IMR-90 (cell line): Measurements from ENCODE around the gene ARHGAP24. TPM values are rescaled to one million over a fixed set of nuclear protein-coding genes. Genes with fewer than 3 reads are reported as not detected.

ENCODE experiments used
- ATAC-seq: fragments of 200-7000 bp; cut with Tn5 transposase; 2 replicates; pipeline ENCODE4 v1.9.1; 2020; ENCODE audit warnings: low read depth, mild to moderate bottlenecking, moderate library complexity
- BruUV-seq: library from RNA; stranded (reverse); fragments of 400-500 nt; replicated peaks from 2 replicates; lab custom pipeline; 2021; lab: Mats Ljungman, UMichigan
- CTCF ChIA-PET: fragments of 300-600 bp; formaldehyde crosslinking; extraction: SDS; loops from one replicate; lab custom pipeline; 2021; ENCODE audit warnings: antibody characterized with exemption; lab: Yijun Ruan, JAX
- POLR2A ChIA-PET: fragments of 300-600 bp; sonication (Branson Sonifier 250); formaldehyde crosslinking; loops from one replicate; lab custom pipeline; 2022; ENCODE audit warnings: antibody characterized with exemption; ENCODE audit not compliant: unreplicated experiment; lab: Charles Lee
- DNase-seq: peaks from one replicate; pipeline ENCODE4 v3.0.0; 2013
- H2AFZ ChIP-seq: replicated peaks from 2 replicates; pipeline ENCODE3; 2013; ENCODE audit warnings: low read length, mild to moderate bottlenecking; ENCODE audit not compliant: poor library complexity
- H2AK5ac ChIP-seq: 2 replicates; pipeline ENCODE4 v1.6.1; 2013; ENCODE audit warnings: low read depth, low read length, inconsistent platforms
- H2AK9ac ChIP-seq: replicated peaks from 2 replicates; pipeline ENCODE3; 2013; ENCODE audit warnings: mild to moderate bottlenecking, low read depth, low read length, moderate library complexity; ENCODE audit not compliant: poor library complexity
- H2BK120ac ChIP-seq: 2 replicates; pipeline ENCODE4 v1.6.1; 2013; ENCODE audit warnings: low read depth, low read length, inconsistent platforms
- H2BK15ac ChIP-seq: 3 replicates; pipeline ENCODE4 v1.6.1; 2013; ENCODE audit warnings: low read depth, low read length, inconsistent platforms
- H2BK20ac ChIP-seq: 2 replicates; pipeline ENCODE4 v1.6.1; 2013; ENCODE audit warnings: low read depth, mild to moderate bottlenecking, inconsistent platforms, low read length, moderate library complexity
- H2BK5ac ChIP-seq: 2 replicates; pipeline ENCODE4 v1.6.1; 2013; ENCODE audit warnings: mild to moderate bottlenecking, low read depth, low read length, inconsistent platforms; ENCODE audit not compliant: poor library complexity, severe bottlenecking
- H3K14ac ChIP-seq: replicated peaks from 2 replicates; pipeline ENCODE4 v1.6.1; 2013; ENCODE audit warnings: low read depth, low read length, inconsistent platforms
- H3K18ac ChIP-seq: 2 replicates; pipeline ENCODE4 v1.6.1; 2013; ENCODE audit warnings: low read depth, low read length, control low read depth
- H3K23ac ChIP-seq: 2 replicates; pipeline ENCODE4 v1.6.1; 2013; ENCODE audit warnings: low read depth, low read length, inconsistent platforms
- H3K27ac ChIP-seq: 2 replicates; pipeline ENCODE4 v1.5.1; 2013; ENCODE audit warnings: mild to moderate bottlenecking, control low read depth, low read length; ENCODE audit not compliant: insufficient read depth
- H3K27me3 ChIP-seq: 2 replicates; pipeline ENCODE4 v1.6.1; 2013; ENCODE audit warnings: low read length; ENCODE audit not compliant: control insufficient read depth, insufficient read depth
- H3K36me3 ChIP-seq: 2 replicates; pipeline ENCODE4 v1.6.1; 2013; ENCODE audit warnings: low read length, mixed read lengths; ENCODE audit not compliant: control insufficient read depth, insufficient read depth
- H3K4ac ChIP-seq: 2 replicates; pipeline ENCODE4 v1.6.1; 2013; ENCODE audit warnings: low read depth, low read length, inconsistent platforms
- H3K4me1 ChIP-seq: 2 replicates; pipeline ENCODE4 v1.6.1; 2013; ENCODE audit warnings: low read length, mixed read lengths; ENCODE audit not compliant: control insufficient read depth, insufficient read depth
- H3K4me2 ChIP-seq: 2 replicates; pipeline ENCODE4 v1.6.1; 2013; ENCODE audit warnings: low read depth, mild to moderate bottlenecking, control low read depth, low read length, moderate library complexity
- H3K4me3 ChIP-seq: 2 replicates; pipeline ENCODE4 v1.5.1; 2013; ENCODE audit warnings: low read depth, mild to moderate bottlenecking, control low read depth, low read length, moderate library complexity; ENCODE audit not compliant: insufficient read depth
- H3K56ac ChIP-seq: 2 replicates; pipeline ENCODE4 v1.6.1; 2013; ENCODE audit warnings: low read length, inconsistent platforms; ENCODE audit not compliant: insufficient read depth; ENCODE audit errors: extremely low read depth
- H3K79me1 ChIP-seq, 2 experiments: 2 replicates each; pipeline ENCODE4 v1.6.1; 2013; ENCODE audit warnings: low read length in 2 of 2, inconsistent platforms in 1 of 2, low read depth in 1 of 2
- H3K9ac ChIP-seq: 2 replicates; pipeline ENCODE4 v1.6.1; 2013; ENCODE audit warnings: low read depth, low read length, control low read depth
- H3K9me1 ChIP-seq: 2 replicates; pipeline ENCODE4 v1.6.1; 2013; ENCODE audit warnings: low read length, inconsistent platforms; ENCODE audit not compliant: insufficient read depth
- H3K9me3 ChIP-seq: 2 replicates; pipeline ENCODE4 v1.6.1; 2013; ENCODE audit warnings: low read length; ENCODE audit not compliant: control insufficient read depth, insufficient read depth
- H4K20me1 ChIP-seq: 2 replicates; pipeline ENCODE4 v1.6.1; 2013; ENCODE audit warnings: low read length, inconsistent platforms; ENCODE audit not compliant: insufficient read depth
- H4K5ac ChIP-seq: 2 replicates; pipeline ENCODE4 v1.6.1; 2013; ENCODE audit warnings: mild to moderate bottlenecking, low read depth, low read length, control low read depth
- H4K8ac ChIP-seq, 2 experiments: 2 replicates each; pipeline ENCODE4 v1.6.1; 2013; ENCODE audit warnings: low read depth in 2 of 2, low read length in 2 of 2, control low read depth in 1 of 2, inconsistent platforms in 1 of 2
- H4K91ac ChIP-seq: 2 replicates; pipeline ENCODE4 v1.6.1; 2013; ENCODE audit warnings: low read depth, low read length, inconsistent platforms; ENCODE audit not compliant: insufficient read depth
- BHLHE40 ChIP-seq: fragments of 150-350 bp; IDR thresholded peaks from 2 replicates; pipeline ENCODE4 v1.6.1; 2016; ENCODE audit warnings: mild to moderate bottlenecking, low read depth, low read length
- MAFK ChIP-seq: IDR thresholded peaks from 2 replicates; pipeline ENCODE4 v1.6.1; 2012; ENCODE audit warnings: low read depth, low read length, improper control_type of control experiment
- MAZ ChIP-seq: IDR thresholded peaks from 2 replicates; pipeline ENCODE4 v1.6.1; 2012; ENCODE audit warnings: low read depth, mild to moderate bottlenecking, low read length, improper control_type of control experiment, moderate library complexity, borderline replicate concordance
- NFE2L2 ChIP-seq: fragments of 150-350 bp; IDR thresholded peaks from 2 replicates; pipeline ENCODE4 v1.6.1; 2016; ENCODE audit warnings: low read depth, mild to moderate bottlenecking, low read length
- SMC3 ChIP-seq: fragments of 150-350 bp; IDR thresholded peaks from 2 replicates; pipeline ENCODE4 v1.6.1; 2016; ENCODE audit warnings: low read depth, mild to moderate bottlenecking, antibody characterized with exemption, low read length, moderate library complexity
- dilution Hi-C: fragments of 300-500 bp; cut with HindIII; formaldehyde crosslinking; loops from one replicate; pipeline ENCODE4 v1.14.3; 2018; ENCODE audit warnings: low sequenced_read_pairs; ENCODE audit not compliant: unreplicated experiment
- in situ Hi-C: fragments of 300-500 bp; cut with MboI; formaldehyde crosslinking; loops from 3 replicates; pipeline ENCODE4 v1.14.3; 2019; ENCODE audit warnings: low sequenced_read_pairs, inconsistent platforms, mixed read lengths
- intact Hi-C: fragments of 100-400 bp; cut with micrococcal nuclease; formaldehyde crosslinking; loops from 2 replicates; pipeline ENCODE4 v1.10.0; 2022
- polyA plus RNA-seq, 3 experiments: library from polyadenylated mRNA; depleted of rRNA; stranded (reverse); fragments of >200 nt; gene quantifications; 2 replicates each; pipeline ENCODE4 v1.2.3, GENCODE V29; 2012; ENCODE audit warnings: low replicate concordance in 1 of 3
- total RNA-seq: library from RNA; depleted of rRNA; stranded (reverse); fragments of >200 nt; gene quantifications from 2 replicates; pipeline ENCODE4 v1.2.3, GENCODE V29; 2012

ARHGAP24 gene
- total and polyA plus RNA-seq, 2 of the 4 experiments (the other 2 are of a cell fraction): 11.9 to 24.0 TPM

DNA sequence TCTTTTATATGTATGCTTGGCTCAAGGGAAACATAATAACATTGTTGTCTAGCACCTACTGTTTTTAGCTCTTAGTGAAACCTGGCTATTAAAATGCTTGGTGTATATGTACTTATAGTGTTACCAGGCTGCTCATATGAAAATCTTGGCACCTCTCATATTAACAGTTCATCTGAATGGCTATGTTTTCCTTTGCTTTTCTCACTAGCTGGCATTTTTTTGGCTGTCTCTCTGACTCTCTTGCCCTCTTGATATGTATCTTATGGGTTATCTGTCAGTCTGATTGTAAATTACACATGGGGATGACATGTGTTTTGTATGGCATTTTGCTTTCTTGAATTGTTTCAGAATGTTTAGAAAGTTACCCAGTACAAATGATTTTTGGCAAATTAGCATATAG lies 158.0 kb downstream of the ARHGAP24 start:
- Histone ChIP-seq H4K91ac (no peak overlapping the region), H2BK20ac (no peak overlapping the region), H2BK15ac (no peak overlapping the region), H2AK9ac (no peak overlapping the region), H3K79me1 (no peaks in the 10 kb centered on the region), H3K9me1 (no peaks in the 10 kb centered on the region), H3K56ac (no peak overlapping the region), H3K36me3 (no peaks in the 10 kb centered on the region), H3K9me3 (no peaks in the 10 kb centered on the region), H3K14ac (no peak overlapping the region), H3K4me1 (no peaks in the 10 kb centered on the region), H3K18ac (no peak overlapping the region), H3K27me3 (no peaks in the 10 kb centered on the region), H4K20me1 (no peaks in the 10 kb centered on the region), H4K8ac (no peak overlapping the region), H3K27ac (no peak overlapping the region), H2BK120ac (no peak overlapping the region), H3K4ac (no peak overlapping the region), H3K23ac (no peak overlapping the region), H4K5ac (no peak overlapping the region), H2BK5ac (no peak overlapping the region), H2AFZ (no peak overlapping the region), H3K9ac (no peak overlapping the region), H3K4me3 (no peak overlapping the region), H3K4me2 (no peak overlapping the region), H2AK5ac (no peak overlapping the region)
- DNase-seq: no peak
- no TSS peak for BruUV-seq
- TF ChIP-seq MAZ (no peak), BHLHE40 (no peak), NFE2L2 (no peak), MAFK (no peak), SMC3 (no peak)
- dilution Hi-C loops: no loop called here
- ChIA-PET POLR2A (no interaction called here), CTCF (interaction anchor here (0.9 kb wide), 1 partner anchor 16 kb away, joined by 3 read pairs; no protein-coding TSS in a partner anchor)
- intact Hi-C loops: no loop called here
- in situ Hi-C loops: no loop called here
- no peak for ATAC-seq
